HCT116 (cell line): ENCODE measurements around the gene ZDHHC4.

ENCODE experiments used
- ATF3 ChIP-seq: IDR thresholded peaks from 2 replicates; pipeline ENCODE4 v1.6.1; 2012
- CEBPB ChIP-seq: IDR thresholded peaks from 2 replicates; pipeline ENCODE4 v1.6.1; 2012; ENCODE audit warnings: low read depth
- CTCF ChIP-seq, 3 experiments: fragments of 200-600 bp in 1 of 3; sonication (generic) in 1 of 3; IDR thresholded peaks in 2 of 3; conservative IDR thresholded peaks in 1 of 3; 2 replicates each; pipeline ENCODE4 v1.5.1; 2012 to 2017; ENCODE audit warnings: low read depth in 2 of 3, low read length in 2 of 3, antibody characterized with exemption in 1 of 3, borderline replicate concordance in 1 of 3, control low read depth in 1 of 3, mild to moderate bottlenecking in 1 of 3, mixed read lengths in 1 of 3, mixed run types in 1 of 3, moderate library complexity in 1 of 3; ENCODE audit not compliant: insufficient read depth in 1 of 3
- EGR1 ChIP-seq: IDR thresholded peaks from 2 replicates; pipeline ENCODE4 v1.6.1; 2012; ENCODE audit warnings: low read depth
- EZH2 ChIP-seq: fragments of 200-600 bp; sonication (generic); IDR thresholded peaks from 2 replicates; pipeline ENCODE4 v1.6.1; 2017; ENCODE audit warnings: antibody characterized with exemption, mixed run types
- MAX ChIP-seq: IDR thresholded peaks from 2 replicates; pipeline ENCODE4 v1.6.1; 2012
- RAD21 ChIP-seq: IDR thresholded peaks from 2 replicates; pipeline ENCODE4 v1.6.1; 2012; ENCODE audit warnings: low read depth, mild to moderate bottlenecking
- SP1 ChIP-seq: IDR thresholded peaks from 2 replicates; pipeline ENCODE4 v1.6.1; 2012; ENCODE audit warnings: low read depth
- YY1 ChIP-seq: IDR thresholded peaks from 2 replicates; pipeline ENCODE4 v1.6.1; 2011; ENCODE audit warnings: low read length, low read depth, moderate library complexity, mild to moderate bottlenecking; ENCODE audit not compliant: insufficient replicate concordance; ENCODE audit errors: extremely low read depth
- ZNF274 ChIP-seq: fragments of 200-500 bp; sonication (Bioruptor generic); IDR thresholded peaks from 2 replicates; pipeline ENCODE4 v1.6.1; 2014; ENCODE audit warnings: mild to moderate bottlenecking, low read depth, low read length, inconsistent platforms

- TF ChIP-seq CTCF (IDR thresholded peaks at IDR 0.05 in 2 of 3, conservative IDR thresholded peaks at IDR 0.05 in 1 of 3; ENCODE audit: borderline replicate concordance in 1 of 3, insufficient read depth in 1 of 3, low read depth in 2 of 3, low read length in 2 of 3) (peak; percentile 40 to 58 (median 44); a peak in 4 of 6 replicates), EGR1 (no peak), MAX (no peak), EZH2 (no peak), YY1 (no peak), RAD21 (peak; percentile 65), CEBPB (no peak), SP1 (no peak), ZNF274 (no peak), ATF3 (no peak)
Observed at GRCh38 chr7:6558837-6559236, 18.4 kb upstream of the ZDHHC4 start.
